HL-60/S4 (cell line): ENCODE data around the gene SOWAHB.
"Not testable (repeated sequence)": the region's sequence is repeated elsewhere in the genome, so short reads cannot be mapped to it uniquely, and the experiment has no call there.

Source experiments
- in situ Hi-C: fragments of 300-500 bp; cut with MboI; formaldehyde crosslinking; loops from 2 replicates; pipeline ENCODE4 v1.14.3; 2022; ENCODE audit warnings: low sequenced_read_pairs

Gene SOWAHB

GRCh38 chr4:76895619-76896018 lies 2.3 kb downstream of the SOWAHB start:
- in situ Hi-C loops = no loop called here

DNA sequence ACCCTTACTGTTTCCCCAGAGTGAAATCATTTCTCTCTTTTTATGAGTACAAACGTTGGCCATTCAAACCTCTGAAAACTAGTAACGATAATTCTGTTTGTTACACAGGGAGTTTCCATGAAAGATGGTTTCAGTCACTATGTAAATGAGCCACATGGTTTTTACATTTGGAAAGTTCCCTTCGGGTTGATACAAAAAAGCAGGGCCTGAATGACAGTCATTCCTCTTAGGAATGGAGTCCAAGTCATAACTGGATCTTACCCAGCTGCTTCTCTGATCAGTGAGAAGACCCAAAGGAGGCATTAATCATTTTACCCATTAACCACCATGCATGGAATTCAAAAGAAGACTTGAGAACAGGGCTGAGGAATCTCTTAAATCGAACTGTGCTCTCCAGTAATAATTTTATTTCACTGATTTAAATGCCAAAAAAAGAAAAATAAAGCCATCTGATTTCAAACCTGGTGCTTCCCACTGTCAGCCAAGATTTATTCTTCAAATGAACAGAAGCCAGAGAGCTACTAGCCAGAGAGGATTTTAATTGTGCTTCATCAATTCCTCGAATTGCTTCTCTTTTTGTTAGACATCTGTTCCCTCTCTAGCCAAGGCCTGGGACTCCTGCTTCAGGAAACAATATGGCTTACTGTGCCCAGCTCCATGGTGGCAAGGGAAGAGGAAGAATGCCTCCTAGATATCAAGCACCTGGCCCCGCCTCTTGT lies 3.2 kb downstream of the SOWAHB start:
- in situ Hi-C loops = no loop called here

DNA sequence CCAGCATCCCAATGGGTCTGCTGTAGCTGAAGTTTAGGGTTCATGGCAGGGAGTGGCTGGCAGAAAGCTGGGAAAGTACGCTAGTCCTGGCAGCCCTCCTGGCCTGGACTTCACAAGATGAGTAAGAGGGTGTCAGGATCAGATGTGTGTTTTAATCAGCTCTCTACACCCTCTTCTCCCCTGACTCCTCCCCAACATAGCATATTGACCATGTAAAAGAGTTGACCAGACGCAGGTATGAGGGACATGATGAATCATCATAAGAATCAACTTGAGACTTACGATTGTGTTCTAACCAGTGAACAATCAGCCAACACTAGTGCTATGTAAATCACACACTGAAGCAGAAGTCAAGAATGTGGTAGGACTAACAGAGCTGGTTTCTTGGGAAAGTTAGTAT lies 5.3 kb downstream of the SOWAHB start:
- in situ Hi-C loops = no loop called here

- in situ Hi-C loops = no loop called here
Measured at GRCh38 chr4:76892001-76892400, 5.9 kb downstream of the SOWAHB start.

- in situ Hi-C loops = no loop called here
Measured at GRCh38 chr4:76886848-76887441, 11.0 kb downstream of the SOWAHB start.

- in situ Hi-C loops = no loop called here
Measured at GRCh38 chr4:76886214-76886613, 11.7 kb downstream of the SOWAHB start.

DNA sequence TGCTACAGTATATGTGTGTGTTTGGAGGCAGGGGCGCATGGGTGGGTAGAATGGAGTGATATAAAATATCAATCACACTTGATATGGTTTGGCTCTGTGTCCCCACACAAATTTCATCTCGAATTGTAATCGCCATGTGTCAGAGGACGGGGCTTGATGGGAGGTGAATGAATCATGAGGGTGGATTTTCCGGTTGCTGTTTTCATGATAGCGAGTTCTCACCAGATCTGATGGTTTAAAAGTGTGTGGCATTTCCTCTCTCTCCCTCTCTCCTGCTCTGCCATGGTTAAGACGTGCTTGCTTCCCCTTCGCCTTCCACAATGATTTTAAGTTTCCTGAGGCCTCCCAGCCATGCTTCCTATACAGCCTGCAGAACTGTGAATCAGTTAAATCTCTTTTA lies 14.8 kb downstream of the SOWAHB start:
- in situ Hi-C loops = no loop called here

GRCh38 chr4:76882630-76883029 lies 15.3 kb downstream of the SOWAHB start:
- in situ Hi-C loops = no loop called here

DNA sequence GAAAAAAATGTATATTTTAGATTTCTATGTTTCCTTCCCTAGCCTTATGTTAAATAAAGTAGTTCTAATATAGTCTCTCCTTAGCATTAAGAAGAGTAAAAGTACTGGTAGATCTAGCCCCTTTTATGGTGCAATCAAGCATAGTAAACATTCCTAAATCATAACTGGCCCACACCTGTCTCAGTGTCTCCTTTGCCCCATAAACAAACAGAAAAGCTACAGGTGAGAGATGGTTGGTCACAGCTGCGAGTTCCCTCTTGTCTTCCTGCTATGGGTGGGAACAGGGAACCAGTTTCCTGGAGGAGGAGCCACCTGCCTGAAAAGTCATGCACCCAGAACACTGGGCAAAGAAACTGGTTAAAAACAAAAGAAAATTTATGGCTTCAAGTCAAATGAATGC lies 16.6 kb downstream of the SOWAHB start:
- in situ Hi-C loops = no loop called here

DNA sequence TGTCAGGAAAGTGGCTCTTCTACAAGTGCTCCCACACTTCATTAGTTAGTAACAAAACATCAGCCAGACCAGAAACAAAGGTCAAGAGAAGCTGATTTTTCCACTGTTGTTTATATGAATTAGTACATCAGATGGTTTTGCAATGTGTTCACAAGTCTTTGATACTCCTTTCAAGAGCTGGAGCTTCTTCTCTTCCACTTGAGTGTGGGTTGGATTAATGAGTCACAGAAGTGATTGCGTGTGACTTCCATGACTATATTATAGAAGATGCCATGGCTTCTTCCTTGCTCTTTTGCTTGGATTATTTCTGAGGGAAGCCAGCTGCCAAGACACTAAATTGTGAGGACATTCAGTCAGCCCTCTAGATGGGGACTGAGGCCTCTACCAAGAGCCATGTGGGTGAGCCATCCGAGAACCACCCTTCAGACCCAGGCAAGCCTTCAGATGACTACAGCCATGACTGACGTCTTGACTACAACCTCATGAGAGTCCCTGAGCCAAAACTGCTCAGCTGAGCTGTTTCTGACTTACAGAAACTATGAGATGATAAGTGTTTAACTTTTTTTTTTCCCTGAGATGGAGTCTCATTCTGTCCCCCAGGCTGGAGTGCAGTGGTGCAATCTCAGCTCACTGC lies 18.1 kb downstream of the SOWAHB start:
- in situ Hi-C loops = no loop called here

DNA sequence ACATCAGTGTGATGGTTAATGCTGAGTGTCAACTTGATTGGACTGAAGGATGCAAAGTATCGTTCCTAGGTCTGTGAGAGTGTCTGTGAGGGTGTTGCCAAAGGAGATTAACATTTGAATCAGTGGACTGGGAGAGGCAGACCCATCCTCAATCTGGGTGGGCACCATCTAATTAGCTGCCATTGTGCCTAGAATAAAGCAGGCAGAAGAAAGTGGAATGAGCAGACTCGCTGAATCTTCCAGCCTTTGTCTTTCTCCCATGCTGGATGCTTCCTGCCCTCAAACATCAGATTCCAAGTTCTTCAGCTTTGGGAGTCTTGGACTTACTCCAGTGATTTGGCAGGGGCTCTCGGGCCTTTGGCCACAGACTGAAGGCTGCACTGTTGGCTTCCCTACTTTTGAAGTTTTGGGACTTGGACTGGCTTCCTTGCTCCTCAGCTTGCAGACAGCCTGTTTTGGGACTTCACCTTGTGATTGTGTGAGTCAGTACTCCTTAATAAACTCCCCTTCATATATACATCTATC lies 19.2 kb downstream of the SOWAHB start:
- in situ Hi-C loops = not testable (repeated sequence)

DNA sequence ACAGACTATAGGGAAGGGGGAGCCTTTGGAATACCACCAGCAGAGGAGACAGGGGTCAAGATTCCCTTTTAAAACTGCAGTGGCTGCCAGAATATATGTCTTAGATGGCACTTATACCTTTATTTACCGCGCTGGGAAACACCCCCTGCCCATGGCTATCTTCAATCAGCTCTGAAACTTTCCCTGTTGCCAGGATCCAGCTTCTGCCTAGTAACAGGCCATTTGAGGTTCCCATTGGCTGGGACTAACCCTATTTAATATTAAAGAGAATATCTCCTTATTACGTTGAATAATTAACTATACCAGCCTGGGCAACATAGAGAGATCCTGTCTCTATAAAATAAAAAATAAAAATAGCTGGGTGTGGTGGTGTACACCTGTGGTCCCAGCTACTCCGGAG lies 23.8 kb downstream of the SOWAHB start:
- in situ Hi-C loops = no loop called here

DNA sequence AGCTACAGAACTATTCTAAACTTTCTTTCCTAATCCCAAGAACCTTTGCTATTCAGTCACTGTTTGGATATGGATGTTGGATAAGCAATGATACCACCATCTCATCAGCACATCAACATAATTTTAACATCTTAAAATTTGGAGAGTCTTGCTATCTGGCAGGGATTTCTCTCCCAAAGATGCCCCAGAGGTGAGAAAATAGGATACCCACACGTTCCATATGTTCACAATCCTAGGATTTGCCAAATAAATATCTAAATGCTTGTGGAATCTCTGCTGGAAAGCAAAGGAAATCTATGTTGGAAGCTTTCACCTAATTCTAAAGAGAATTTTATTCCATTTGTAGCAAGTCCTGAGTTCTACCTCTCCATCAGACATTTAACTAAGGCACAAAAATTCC lies 24.4 kb downstream of the SOWAHB start:
- in situ Hi-C loops = no loop called here

DNA sequence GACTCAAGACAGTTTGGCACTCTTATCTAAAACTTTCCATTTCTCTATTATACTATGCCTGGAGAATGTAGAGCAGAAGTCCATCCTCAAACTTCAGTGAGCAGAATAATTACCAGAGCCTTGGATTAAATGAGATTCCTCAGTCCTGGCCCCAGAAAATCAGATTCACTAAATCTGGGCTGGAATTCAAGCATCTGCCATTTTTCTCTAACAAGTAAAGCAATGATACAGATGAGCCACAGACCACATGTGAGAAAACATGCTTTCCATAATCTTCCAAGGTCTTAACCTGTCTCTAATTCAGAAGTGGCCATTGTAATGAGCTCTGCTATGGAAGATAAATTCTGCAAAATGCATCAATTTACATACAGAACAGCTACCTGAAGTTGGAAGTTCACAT lies 25.4 kb downstream of the SOWAHB start:
- in situ Hi-C loops = no loop called here

DNA sequence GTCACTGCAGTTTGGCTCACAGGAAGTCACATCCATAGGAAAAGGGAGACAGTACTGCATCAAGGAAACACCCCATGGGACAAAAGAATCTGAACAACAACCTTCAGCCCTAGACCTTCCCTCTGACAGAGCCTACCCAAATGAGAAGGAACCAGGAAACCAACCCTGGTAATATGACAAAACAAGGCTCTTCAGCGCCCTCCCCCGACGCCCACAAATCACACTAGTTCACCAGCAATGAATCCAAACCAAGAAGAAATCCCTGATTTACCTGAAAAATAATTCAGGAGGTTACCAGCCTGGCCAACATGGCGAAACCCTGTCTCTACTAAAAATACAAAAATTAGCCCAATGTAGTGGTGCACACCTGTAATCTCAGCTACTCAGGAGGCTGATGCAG lies 29.2 kb downstream of the SOWAHB start:
- in situ Hi-C loops = not testable (repeated sequence)

- in situ Hi-C loops = no loop called here
Measured at GRCh38 chr4:76867880-76868655, 29.9 kb downstream of the SOWAHB start.

DNA sequence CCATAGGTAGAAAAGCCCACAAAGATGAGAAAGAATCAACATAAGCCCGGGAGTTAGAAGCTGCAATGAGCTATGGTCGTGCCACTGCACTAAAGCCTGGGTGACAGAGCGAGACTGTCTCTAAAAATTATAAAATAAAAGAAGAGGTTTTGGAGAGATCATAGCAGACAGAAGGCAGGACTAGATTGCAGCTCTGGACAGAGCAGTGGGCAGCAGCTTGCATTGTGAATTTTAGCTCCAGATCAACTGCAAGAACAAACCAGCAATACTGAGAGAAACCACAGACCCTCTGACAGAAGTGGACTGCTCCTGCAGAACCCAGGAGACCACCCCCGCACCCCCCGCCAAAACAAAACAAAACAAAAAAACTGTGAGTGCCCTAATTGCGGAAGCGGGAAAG lies 30.6 kb downstream of the SOWAHB start:
- in situ Hi-C loops = no loop called here

- in situ Hi-C loops = no loop called here
Measured at GRCh38 chr4:76866641-76867040, 31.3 kb downstream of the SOWAHB start.

DNA sequence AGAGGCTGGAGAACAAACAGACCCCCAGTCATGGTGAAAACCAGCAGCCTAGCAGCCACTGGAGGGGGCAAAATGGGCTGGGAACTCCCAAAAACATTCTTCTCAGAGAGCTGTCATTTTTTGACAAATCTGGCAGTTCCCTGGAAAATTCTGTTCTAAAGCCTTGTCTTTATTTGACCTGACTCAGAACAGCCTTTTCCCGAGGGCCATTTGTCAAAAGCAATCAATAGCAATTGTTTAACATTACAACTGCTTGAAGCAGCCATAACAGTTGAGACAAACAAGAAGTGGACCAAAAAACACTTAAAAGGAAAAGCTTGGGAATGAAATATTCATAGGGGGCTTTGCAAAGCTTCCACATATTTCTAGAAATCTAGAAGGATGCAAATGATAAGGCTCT lies 39.6 kb downstream of the SOWAHB start:
- in situ Hi-C loops = no loop called here

GRCh38 chr4:76857074-76857409 lies 40.9 kb downstream of the SOWAHB start:
- in situ Hi-C loops = no loop called here

GRCh38 chr4:76856243-76857073 lies 41.5 kb downstream of the SOWAHB start:
- in situ Hi-C loops = no loop called here
